GM18907 (cell line): Measurements from ENCODE around the gene EGF.
A peak's percentile ranks its signal among the peaks of the same experiment; 100 is the strongest.

ENCODE experiments used
- ATAC-seq: cut with Tn5 transposase; IDR thresholded peaks from one replicate; pipeline ENCODE4 v1.9.1; 2021; ENCODE audit warnings: mild to moderate bottlenecking, moderate library complexity; ENCODE audit not compliant: unreplicated experiment

EGF gene

GRCh38 chr4:109989618-109990017 lies 76.9 kb downstream of the EGF start:
- no peak for ATAC-seq

GRCh38 chr4:109990261-109991257 lies 77.9 kb downstream of the EGF start:
- ATAC-seq = peak; percentile 89

- ATAC-seq = no peak
These were observed 80.4 kb downstream of the EGF start for GRCh38 chr4:109993116-109993515.

GRCh38 chr4:109994415-109994827 lies 81.7 kb downstream of the EGF start:
- ATAC-seq = peak; percentile 73

- no peak for ATAC-seq
These were observed 83.8 kb downstream of the EGF start for GRCh38 chr4:109996526-109996925.

- peak; percentile 42 for ATAC-seq
These were observed 86.3 kb downstream of the EGF start for GRCh38 chr4:109998867-109999584.

GRCh38 chr4:109999585-109999912 lies 86.9 kb downstream of the EGF start:
- no peak for ATAC-seq

- no peak for ATAC-seq
These were observed 89.6 kb downstream of the EGF start for GRCh38 chr4:110002326-110002725.

- no peak for ATAC-seq
These were observed 90.9 kb downstream of the EGF start for GRCh38 chr4:110003401-110004187.

GRCh38 chr4:110004556-110004955 lies 91.9 kb downstream of the EGF start:
- no peak for ATAC-seq

- peak; percentile 76 for ATAC-seq
These were observed 92.9 kb downstream of the EGF start for GRCh38 chr4:110005461-110006056.

- ATAC-seq = no peak
These were observed 94.5 kb downstream of the EGF start for GRCh38 chr4:110007217-110007616.

GRCh38 chr4:110008540-110008939 lies 95.9 kb downstream of the EGF start:
- no peak for ATAC-seq

- ATAC-seq = no peak
These were observed 96.9 kb downstream of the EGF start for GRCh38 chr4:110009550-110009949.

GRCh38 chr4:110010797-110011196 lies 98.1 kb downstream of the EGF start:
- ATAC-seq = no peak

GRCh38 chr4:110012917-110013316 lies 100.2 kb downstream of the EGF start:
- ATAC-seq = no peak

GRCh38 chr4:110014233-110014632 lies 101.5 kb downstream of the EGF start:
- no peak for ATAC-seq

- ATAC-seq = no peak
These were observed 106.5 kb downstream of the EGF start for GRCh38 chr4:110019153-110019552.

GRCh38 chr4:110020139-110020538 lies 107.5 kb downstream of the EGF start:
- no peak for ATAC-seq

GRCh38 chr4:110020646-110021443 lies 108.2 kb downstream of the EGF start:
- no peak for ATAC-seq
